CD4-positive, CD25-positive, alpha-beta regulatory T cell (primary cell): Measurements from ENCODE around the gene CHST4. TPM values are rescaled to one million over a fixed set of nuclear protein-coding genes. Genes with fewer than 3 reads are reported as not detected.

Source experiments
- polyA plus RNA-seq, 4 donors: library from polyadenylated mRNA; unstranded; fragments of 300-500 nt; fragmentation: Illumina TruSeq; gene quantifications; one replicate each; pipeline ENCODE4 v1.2.3, GENCODE V29; 2021
- total RNA-seq: library from RNA; stranded (reverse); gene quantifications from one replicate; pipeline ENCODE4 v1.2.3, GENCODE V29; 2022

Gene CHST4
- total and polyA plus RNA-seq, 5 donors from 2014 or later, result not detected

Other genes starting within 250 kb of the CHST4 start
- 12.9 TPM for gene CMTR2, start 237.0 kb upstream of the CHST4 start, total RNA-seq
- gene CMTR2, start 237.0 kb upstream of the CHST4 start, polyA plus RNA-seq, result 10 to 100 TPM; 17.7 to 34.9 (median 27.0) TPM
- not detected for gene CALB2, start 167.7 kb upstream of the CHST4 start, total RNA-seq
- not detected for gene CALB2, start 167.7 kb upstream of the CHST4 start, polyA plus RNA-seq
- gene TLE7, start 84.4 kb upstream of the CHST4 start, total RNA-seq, result not detected
- not detected for gene TLE7, start 84.4 kb upstream of the CHST4 start, polyA plus RNA-seq
- 5.3 TPM for gene ZNF23, start 64.2 kb upstream of the CHST4 start, total RNA-seq
- gene ZNF23, start 64.2 kb upstream of the CHST4 start, polyA plus RNA-seq, result 1 to 10 TPM; 4.0 to 6.2 (median 5.8) TPM
- gene ZNF19, start 37.1 kb upstream of the CHST4 start, total RNA-seq, result 5.9 TPM
- gene ZNF19, start 37.1 kb upstream of the CHST4 start, polyA plus RNA-seq, result 1 to 10 TPM; 1.7 to 5.1 (median 2.4) TPM
- gene TAT, start 50.7 kb downstream of the CHST4 start, total RNA-seq, result not detected
- under 1 TPM in 3 of 4 donors, not detected in 1; 0.06 to 0.23 (median 0.14) TPM for gene TAT, start 50.7 kb downstream of the CHST4 start, polyA plus RNA-seq
- gene MARVELD3, start 99.8 kb downstream of the CHST4 start, total RNA-seq, result not detected
- gene MARVELD3, start 99.8 kb downstream of the CHST4 start, polyA plus RNA-seq, result not detected
- gene PHLPP2, start 198.3 kb downstream of the CHST4 start, total RNA-seq, result 10.1 TPM
- 1 to 10 TPM; 1.7 to 2.6 (median 2.3) TPM for gene PHLPP2, start 198.3 kb downstream of the CHST4 start, polyA plus RNA-seq